Stimulated activated CD4-positive, alpha-beta T cell treated with anti-CD3 and anti-CD28 coated beads, Interleukin-1b, Interleukin-23, amount 100 ng/mL, for 1 hour (primary cell): ENCODE results near the gene SCUBE3.

ENCODE experiments used
- DNase-seq, 2 donors: peaks; one replicate each; pipeline ENCODE4 v3.0.0-alpha.2; 2020; ENCODE audit warnings: low read depth in 2 of 2

SCUBE3 gene

GRCh38 chr6:35213298-35213791 is 411 bp upstream of the SCUBE3 start:
- no peak for DNase-seq

- no peak for DNase-seq
These were observed 1.3 kb downstream of the SCUBE3 start for GRCh38 chr6:35214869-35215664.

- no peak for DNase-seq
These were observed 2.1 kb downstream of the SCUBE3 start for GRCh38 chr6:35215665-35216411.

- no peak for DNase-seq
These were observed 2.6 kb downstream of the SCUBE3 start for GRCh38 chr6:35216412-35216732.

- DNase-seq = no peak
These were observed 3.4 kb downstream of the SCUBE3 start for GRCh38 chr6:35216851-35217811.

- DNase-seq = no peak
These were observed 4.3 kb downstream of the SCUBE3 start for GRCh38 chr6:35218021-35218420.

GRCh38 chr6:35218456-35218855 is 4.7 kb downstream of the SCUBE3 start:
- DNase-seq = no peak

GRCh38 chr6:35219683-35220326 is 6.0 kb downstream of the SCUBE3 start:
- no peak for DNase-seq

GRCh38 chr6:35220711-35221110 is 7.0 kb downstream of the SCUBE3 start:
- no peak for DNase-seq

GRCh38 chr6:35223396-35223795 is 9.6 kb downstream of the SCUBE3 start:
- DNase-seq = no peak

- DNase-seq = no peak
These were observed 11.0 kb downstream of the SCUBE3 start for GRCh38 chr6:35224720-35225119.

GRCh38 chr6:35228481-35228880 is 14.7 kb downstream of the SCUBE3 start:
- no peak for DNase-seq

- no peak for DNase-seq
These were observed 15.5 kb downstream of the SCUBE3 start for GRCh38 chr6:35229304-35229703.

GRCh38 chr6:35230498-35230897 is 16.7 kb downstream of the SCUBE3 start:
- DNase-seq = no peak

GRCh38 chr6:35230950-35231349 is 17.2 kb downstream of the SCUBE3 start:
- no peak for DNase-seq

GRCh38 chr6:35231563-35231962 is 17.8 kb downstream of the SCUBE3 start:
- no peak for DNase-seq

GRCh38 chr6:35234901-35235300 is 21.1 kb downstream of the SCUBE3 start:
- DNase-seq = no peak

- DNase-seq = no peak
These were observed 22.5 kb downstream of the SCUBE3 start for GRCh38 chr6:35236223-35236622.

- no peak for DNase-seq
These were observed 23.7 kb downstream of the SCUBE3 start for GRCh38 chr6:35237476-35237875.

GRCh38 chr6:35238843-35239289 is 25.1 kb downstream of the SCUBE3 start:
- DNase-seq = no peak

- DNase-seq = no peak
These were observed 25.8 kb downstream of the SCUBE3 start for GRCh38 chr6:35239581-35239980.
